ENCODE results near the gene LRIG1. TPM values are rescaled to one million over a fixed set of nuclear protein-coding genes. Genes with fewer than 3 reads are reported as not detected.

LRIG1 gene
- total and polyA plus RNA-seq, 2 of the 8 experiments (the other 6 are each of a cell fraction or from before 2014, with no cell fraction given): 78.1 to 88.7 TPM

DNA sequence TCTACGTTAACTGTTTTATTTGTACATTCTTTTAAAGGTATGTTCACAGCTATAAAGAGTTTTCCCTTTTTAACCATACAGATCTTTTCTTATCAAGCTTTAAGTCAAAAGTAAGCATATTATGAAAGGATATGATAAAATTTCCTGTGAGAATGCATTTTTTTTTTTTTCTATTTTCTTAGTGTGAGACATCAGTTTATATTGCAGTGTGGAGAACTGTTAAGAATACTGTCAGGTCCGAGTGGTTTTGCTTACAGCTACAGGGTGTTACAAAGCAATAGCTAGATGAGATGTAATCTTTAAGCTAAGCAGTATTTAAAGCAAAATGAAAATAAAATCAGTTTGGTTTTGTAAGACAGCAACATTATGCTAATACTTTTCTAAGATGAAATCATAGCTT lies 146.8 kb downstream of the LRIG1 start:
- DNase-seq (ENCODE audit: low read depth in 1 of 2, low spot score in 2 of 2): no peak
- TF ChIP-seq SRF (IDR thresholded peaks at IDR 0.05; ENCODE audit: low read depth, low read length) (no peak), CTBP2 (IDR thresholded peaks at IDR 0.05; ENCODE audit: borderline replicate concordance, insufficient read depth, insufficient read length, low read length) (no peak), POLR2A (IDR thresholded peaks at IDR 0.05; ENCODE audit: control extremely low read depth in 1 of 2, low read depth in 2 of 2, low read length in 2 of 2) (no peak), ASH2L (IDR thresholded peaks at IDR 0.05; ENCODE audit: low read length) (no peak), YY1 (IDR thresholded peaks at IDR 0.05; ENCODE audit: low read depth, low read length) (no peak), SIX5 (IDR thresholded peaks at IDR 0.05; ENCODE audit: low read depth, low read length) (no peak), TCF12 (IDR thresholded peaks at IDR 0.05; ENCODE audit: low read depth, low read length) (no peak), TBP (IDR thresholded peaks at IDR 0.05; ENCODE audit: low read depth, low read length) (no peak), ZNF274 (IDR thresholded peaks at IDR 0.05; ENCODE audit: borderline replicate concordance, extremely low read depth, low read length) (no peak), RFX5 (IDR thresholded peaks at IDR 0.05; ENCODE audit: borderline replicate concordance, low read depth, low read length) (no peak)
- TF ChIP-seq, protein P1, sequence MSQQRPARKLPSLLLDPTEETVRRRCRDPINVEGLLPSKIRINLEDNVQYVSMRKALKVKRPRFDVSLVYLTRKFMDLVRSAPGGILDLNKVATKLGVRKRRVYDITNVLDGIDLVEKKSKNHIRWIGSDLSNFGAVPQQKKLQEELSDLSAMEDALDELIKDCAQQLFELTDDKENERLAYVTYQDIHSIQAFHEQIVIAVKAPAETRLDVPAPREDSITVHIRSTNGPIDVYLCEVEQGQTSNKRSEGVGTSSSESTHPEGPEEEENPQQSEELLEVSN (IDR thresholded peaks at IDR 0.05): no peak
- TF ChIP-seq, protein P2, sequence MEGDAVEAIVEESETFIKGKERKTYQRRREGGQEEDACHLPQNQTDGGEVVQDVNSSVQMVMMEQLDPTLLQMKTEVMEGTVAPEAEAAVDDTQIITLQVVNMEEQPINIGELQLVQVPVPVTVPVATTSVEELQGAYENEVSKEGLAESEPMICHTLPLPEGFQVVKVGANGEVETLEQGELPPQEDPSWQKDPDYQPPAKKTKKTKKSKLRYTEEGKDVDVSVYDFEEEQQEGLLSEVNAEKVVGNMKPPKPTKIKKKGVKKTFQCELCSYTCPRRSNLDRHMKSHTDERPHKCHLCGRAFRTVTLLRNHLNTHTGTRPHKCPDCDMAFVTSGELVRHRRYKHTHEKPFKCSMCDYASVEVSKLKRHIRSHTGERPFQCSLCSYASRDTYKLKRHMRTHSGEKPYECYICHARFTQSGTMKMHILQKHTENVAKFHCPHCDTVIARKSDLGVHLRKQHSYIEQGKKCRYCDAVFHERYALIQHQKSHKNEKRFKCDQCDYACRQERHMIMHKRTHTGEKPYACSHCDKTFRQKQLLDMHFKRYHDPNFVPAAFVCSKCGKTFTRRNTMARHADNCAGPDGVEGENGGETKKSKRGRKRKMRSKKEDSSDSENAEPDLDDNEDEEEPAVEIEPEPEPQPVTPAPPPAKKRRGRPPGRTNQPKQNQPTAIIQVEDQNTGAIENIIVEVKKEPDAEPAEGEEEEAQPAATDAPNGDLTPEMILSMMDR (IDR thresholded peaks at IDR 0.05; ENCODE audit: control extremely low read depth in 1 of 3, insufficient read depth in 1 of 3, low read depth in 1 of 3, low read length in 3 of 3): no peak
- Histone ChIP-seq H4K91ac (replicated peaks; ENCODE audit: insufficient read length, low read length) (no peak overlapping the region), H3K9me3 (ENCODE audit: insufficient read depth in 2 of 2, low read depth in 1 of 2, low read length in 1 of 2) (no peaks in the 10 kb centered on the region), H3K79me1 (ENCODE audit: low read depth, low read length) (no peaks in the 10 kb centered on the region), H2BK15ac (ENCODE audit: low read length) (no peak overlapping the region), H3K4me2 (ENCODE audit: insufficient read depth in 1 of 2, low read depth in 2 of 2, low read length in 2 of 2) (no peak overlapping the region), H3K36me3 (ENCODE audit: control insufficient read depth in 2 of 4, insufficient read depth in 4 of 4, low read length in 3 of 4) (no peaks in the 10 kb centered on the region), H3K56ac (replicated peaks; ENCODE audit: insufficient read length, low read depth, low read length) (no peak overlapping the region), H2BK12ac (ENCODE audit: low read depth, low read length) (no peak overlapping the region), H3K23ac (ENCODE audit: insufficient read length) (no peak overlapping the region), H2AFZ (ENCODE audit: low read length) (no peak overlapping the region), H3K79me2 (ENCODE audit: control insufficient read depth in 1 of 2, insufficient read depth in 2 of 2, low read length in 2 of 2) (no peaks in the 10 kb centered on the region), H3K9ac (replicated peaks in 1 of 4; ENCODE audit: extremely low read depth in 1 of 4, low read depth in 3 of 4, low read length in 3 of 4) (no peak overlapping the region), H4K20me1 (replicated peaks in 1 of 2; ENCODE audit: control insufficient read depth in 1 of 2, insufficient read depth in 2 of 2, low read length in 2 of 2) (no peaks in the 10 kb centered on the region), H3K18ac (ENCODE audit: extremely low read depth, low read length) (no peak overlapping the region), H3K23me2 (ENCODE audit: low read depth, low read length) (no peaks in the 10 kb centered on the region), H2BK120ac (replicated peaks; ENCODE audit: low read depth, low read length) (no peak overlapping the region), H3K4ac (replicated peaks; ENCODE audit: insufficient read length, low read depth, low read length) (no peak overlapping the region), H2BK5ac (ENCODE audit: low read depth, low read length) (no peak overlapping the region), H3K27ac (ENCODE audit: low read depth, low read length) (no peak overlapping the region), H2BK20ac (ENCODE audit: low read length) (no peak overlapping the region), H3K27me3 (replicated peaks in 1 of 4; ENCODE audit: control insufficient read depth in 3 of 4, extremely low read depth in 1 of 4, insufficient read depth in 3 of 4, low read length in 3 of 4) (no peaks in the 10 kb centered on the region), H2AK5ac (ENCODE audit: low read depth, low read length) (no peak overlapping the region), H3K14ac (ENCODE audit: insufficient read length) (no peak overlapping the region), H4K8ac (ENCODE audit: extremely low read depth, insufficient read depth, low read length) (no peak overlapping the region), H3K4me3 (ENCODE audit: extremely low read depth in 1 of 4, insufficient read depth in 2 of 4, low read depth in 3 of 4, low read length in 4 of 4) (no peak overlapping the region), H3K4me1 (replicated peaks in 1 of 4; ENCODE audit: control insufficient read depth in 3 of 4, insufficient read depth in 4 of 4, low read length in 3 of 4) (peaks cover 0 to 8% (median 2%) of the 10 kb centered on the region in 4 experiments; a peak in 2 of 7 replicates), H4K5ac (ENCODE audit: insufficient read length, low read depth, low read length) (no peak overlapping the region)
- CTCF ChIA-PET (ENCODE audit: partially characterized antibody): interaction anchor here (0.6 to 2.6 kb wide), 9 partner anchors 13 to 468 kb away, joined by 3 to 15 read pairs (median 5); no protein-coding TSS in a partner anchor
- 83% methylated on average over 2 of the region's 2 CpGs; no CpG with 5 or more reads in 1 of the 2 experiments for WGBS, 2 experiments (ENCODE audit: extremely low coverage in 1 of 2, insufficient coverage in 1 of 2, insufficient read length in 1 of 2, insufficient replicate concordance in 2 of 2, low coverage in 1 of 2, low lambda C conversion rate in 2 of 2, missing lambda C conversion rate in 1 of 2)
- no peak for FAIRE-seq
- POLR2A ChIA-PET (ENCODE audit: partially characterized antibody): interaction anchor here (0.6 to 0.7 kb wide), 2 partner anchors 18 to 331 kb away, joined by 3 read pairs; no protein-coding TSS in a partner anchor
